Activated T-helper 17 cell treated with anti-CD3 and anti-CD28 coated beads, Interleukin-2, amount 50 U/mL, for 72 hours (primary cell): ENCODE results near the gene KRTAP19-2. TPM values are rescaled to one million over a fixed set of nuclear protein-coding genes. Genes with fewer than 3 reads are reported as not detected.

Experiments used
- ATAC-seq: fragments of 150-1000 bp; cut with Tn5 transposase; replicated peaks from 2 replicates; pipeline ENCODE4 v1.10.0; 2021; ENCODE audit warnings: mild to moderate bottlenecking, moderate library complexity
- H3K27ac Mint-ChIP-seq: one replicate; pipeline ENCODE4 v1.8.0; 2022; ENCODE audit warnings: mixed read lengths
- H3K27me3 Mint-ChIP-seq: one replicate; pipeline ENCODE4 v1.8.0; 2022; ENCODE audit warnings: mixed read lengths
- H3K36me3 Mint-ChIP-seq: one replicate; pipeline ENCODE4 v1.8.0; 2022; ENCODE audit warnings: low read depth, mild to moderate bottlenecking, mixed read lengths
- H3K4me1 Mint-ChIP-seq: one replicate; pipeline ENCODE4 v1.8.0; 2022; ENCODE audit warnings: mixed read lengths
- H3K4me3 Mint-ChIP-seq: one replicate; pipeline ENCODE4 v1.8.0; 2022; ENCODE audit warnings: mild to moderate bottlenecking, mixed read lengths
- H3K9me3 Mint-ChIP-seq: one replicate; pipeline ENCODE4 v1.8.0; 2022; ENCODE audit warnings: mixed read lengths
- total RNA-seq, 2 donors: library from RNA; stranded (reverse); gene quantifications; one replicate each; pipeline ENCODE4 v1.2.3, GENCODE V29; 2022

KRTAP19-2 gene
- total RNA-seq, 2 donors from 2014 or later: not detected

DNA sequence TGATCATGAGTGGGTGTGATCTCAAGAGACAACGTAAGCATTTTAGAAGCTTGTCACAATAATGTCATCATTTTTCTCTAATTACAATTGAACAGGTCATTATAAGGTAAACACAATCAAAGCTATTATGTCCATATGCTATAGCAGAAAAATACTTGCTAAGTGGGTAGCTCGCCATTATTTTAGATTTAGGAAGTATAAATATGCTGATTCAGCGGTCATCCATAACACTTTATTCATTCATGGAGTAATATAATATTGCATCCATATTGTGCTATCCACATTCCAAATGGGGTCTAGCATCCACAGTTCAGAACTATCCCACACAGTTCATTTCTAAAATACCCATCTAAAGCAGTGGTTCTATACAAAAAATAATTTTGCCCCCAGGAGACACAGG lies 38.7 kb downstream of the KRTAP19-2 start:
- Mint-ChIP-seq H3K27me3 (peaks cover 5% of the 10 kb centered on the region), H3K27ac (no peak overlapping the region), H3K36me3 (no peaks in the 10 kb centered on the region), H3K4me1 (no peaks in the 10 kb centered on the region), H3K9me3 (no peaks in the 10 kb centered on the region), H3K4me3 (no peak overlapping the region)
- no peak for ATAC-seq

DNA sequence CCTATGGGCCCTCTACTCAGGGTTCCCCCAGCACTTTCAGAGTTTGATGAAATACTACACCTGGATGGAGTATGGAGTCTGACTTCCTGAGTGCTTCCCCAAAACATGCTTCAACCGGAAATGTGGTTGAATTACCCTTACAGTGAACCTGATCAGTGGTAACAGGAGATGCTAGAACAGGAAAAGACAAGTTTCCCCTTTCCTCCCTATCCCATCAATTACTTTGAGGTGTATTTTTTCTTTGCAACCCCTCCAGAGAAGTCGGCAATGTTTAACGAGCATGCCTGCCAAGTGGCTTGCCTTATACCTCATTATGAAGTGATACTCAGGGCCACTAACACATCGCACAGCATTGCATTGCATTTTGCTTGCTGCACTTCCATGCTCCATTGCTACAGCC lies 40.2 kb downstream of the KRTAP19-2 start:
- no peak overlapping the region for H3K27ac Mint-ChIP-seq
- peaks cover 5% of the 10 kb centered on the region for H3K27me3 Mint-ChIP-seq
- H3K36me3 Mint-ChIP-seq: no peaks in the 10 kb centered on the region
- ATAC-seq: no peak
- no peaks in the 10 kb centered on the region for H3K4me1 Mint-ChIP-seq
- no peak overlapping the region for H3K4me3 Mint-ChIP-seq
- no peaks in the 10 kb centered on the region for H3K9me3 Mint-ChIP-seq

DNA sequence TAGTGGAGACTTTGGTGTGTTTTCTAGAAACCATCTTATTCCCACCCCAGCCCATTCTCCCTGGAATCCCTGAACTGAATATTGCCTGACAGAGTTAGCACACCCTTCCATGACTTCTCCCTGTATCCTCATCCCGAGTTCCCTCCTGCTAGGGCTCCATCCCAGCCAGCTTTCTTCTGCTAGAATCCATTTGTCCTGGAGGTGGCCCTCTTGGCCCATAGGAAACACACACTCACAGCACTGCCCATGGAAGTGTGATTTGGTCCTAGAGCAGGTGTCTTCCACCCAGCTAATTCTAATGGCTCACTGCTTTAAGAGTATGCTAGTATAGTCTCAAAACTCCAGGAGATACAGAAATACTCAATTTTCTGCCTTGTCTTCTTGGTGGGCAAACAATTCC lies 43.0 kb downstream of the KRTAP19-2 start:
- H3K9me3 Mint-ChIP-seq: peaks cover 5% of the 10 kb centered on the region
- H3K27ac Mint-ChIP-seq: no peak overlapping the region
- ATAC-seq: no peak
- H3K27me3 Mint-ChIP-seq: peaks cover 5% of the 10 kb centered on the region
- H3K36me3 Mint-ChIP-seq: no peaks in the 10 kb centered on the region
- no peak overlapping the region for H3K4me3 Mint-ChIP-seq
- no peaks in the 10 kb centered on the region for H3K4me1 Mint-ChIP-seq

DNA sequence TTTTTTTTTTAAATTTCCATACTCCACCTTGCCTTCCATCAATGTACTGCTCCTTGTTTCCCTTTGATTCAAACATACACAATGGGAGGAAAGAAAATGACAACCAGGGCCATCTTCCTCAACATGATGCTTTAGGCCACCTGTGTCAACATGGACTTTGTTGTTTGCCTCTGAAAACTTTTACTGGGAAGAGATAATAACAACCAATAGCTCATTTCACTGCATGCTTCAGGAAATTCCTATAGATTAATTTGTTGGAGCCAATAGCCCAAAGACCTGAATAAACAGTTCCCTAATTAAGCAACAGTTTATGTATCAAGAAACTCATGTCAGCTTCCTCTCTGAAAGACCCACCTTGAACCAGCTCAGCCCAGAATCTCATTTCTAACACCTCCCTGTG lies 44.0 kb downstream of the KRTAP19-2 start:
- no peaks in the 10 kb centered on the region for H3K4me1 Mint-ChIP-seq
- H3K9me3 Mint-ChIP-seq: peaks cover 5% of the 10 kb centered on the region
- no peak overlapping the region for H3K27ac Mint-ChIP-seq
- H3K27me3 Mint-ChIP-seq: peaks cover 5% of the 10 kb centered on the region
- H3K4me3 Mint-ChIP-seq: no peak overlapping the region
- no peaks in the 10 kb centered on the region for H3K36me3 Mint-ChIP-seq
- ATAC-seq: no peak

DNA sequence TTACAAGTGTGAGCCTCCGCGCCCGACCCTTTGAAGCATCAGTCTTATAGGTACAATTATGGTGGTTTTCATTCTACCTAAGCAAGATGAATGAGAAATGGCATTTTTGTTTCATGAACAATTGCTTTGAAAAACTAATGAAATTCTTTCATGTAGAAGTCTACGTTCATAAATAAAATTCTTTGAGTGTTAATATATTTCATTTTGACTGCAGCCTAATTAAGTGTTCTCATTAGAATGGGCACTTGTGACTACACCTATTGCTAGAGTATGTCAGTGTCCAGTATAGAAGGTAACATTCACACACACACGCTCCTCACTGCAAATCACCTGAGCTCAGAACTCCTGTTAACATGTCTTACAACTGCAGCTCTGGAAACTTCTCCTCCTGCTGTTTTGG lies 47.3 kb downstream of the KRTAP19-2 start, which contains the start of gene KRTAP15-1:
KRTAP15-1 (plus strand) TSS at position 301 of the 400 bp plus-strand sequence; CDS start at position 354, 53 bp downstream.
- H3K9me3 Mint-ChIP-seq: peaks cover 5% of the 10 kb centered on the region
- no peak within 1 kb of the TSS for H3K27ac Mint-ChIP-seq
- no peak within 1 kb of the TSS for H3K4me3 Mint-ChIP-seq
- ATAC-seq: no peak
- H3K4me1 Mint-ChIP-seq: no peaks in the 10 kb centered on the region
- H3K27me3 Mint-ChIP-seq: peaks cover 12% of the 10 kb centered on the region
- no peaks in the 10 kb centered on the region for H3K36me3 Mint-ChIP-seq

Other genes with a start within 250 kb of the KRTAP19-2 start
- not detected for gene KRTAP24-1, start 204.5 kb downstream of the KRTAP19-2 start, total RNA-seq
- not detected for gene KRTAP25-1, start 197.9 kb downstream of the KRTAP19-2 start, total RNA-seq
- not detected for gene KRTAP26-1, start 167.1 kb downstream of the KRTAP19-2 start, total RNA-seq
- not detected for gene KRTAP27-1, start 149.7 kb downstream of the KRTAP19-2 start, total RNA-seq
- not detected for gene KRTAP23-1, start 138.8 kb downstream of the KRTAP19-2 start, total RNA-seq
- not detected for gene KRTAP13-2, start 115.2 kb downstream of the KRTAP19-2 start, total RNA-seq
- not detected for gene KRTAP13-1, start 91.4 kb downstream of the KRTAP19-2 start, total RNA-seq
- not detected for gene KRTAP13-3, start 61.5 kb downstream of the KRTAP19-2 start, total RNA-seq
- gene KRTAP13-4, start 57.2 kb downstream of the KRTAP19-2 start, total RNA-seq: not detected
- not detected for gene KRTAP15-1, start 47.2 kb downstream of the KRTAP19-2 start, total RNA-seq
- not detected for gene KRTAP19-1, start 7.1 kb downstream of the KRTAP19-2 start, total RNA-seq
- gene KRTAP19-3, start 4.6 kb upstream of the KRTAP19-2 start, total RNA-seq: not detected
- gene KRTAP19-4, start 9.7 kb upstream of the KRTAP19-2 start, total RNA-seq: not detected
- not detected for gene KRTAP19-5, start 14.7 kb upstream of the KRTAP19-2 start, total RNA-seq
- gene KRTAP19-6, start 54.4 kb upstream of the KRTAP19-2 start, total RNA-seq: not detected
- gene KRTAP19-7, start 73.9 kb upstream of the KRTAP19-2 start, total RNA-seq: not detected
- not detected for gene KRTAP22-2, start 103.0 kb upstream of the KRTAP19-2 start, total RNA-seq
- not detected for gene KRTAP6-3, start 105.0 kb upstream of the KRTAP19-2 start, total RNA-seq
- not detected for gene KRTAP6-2, start 111.5 kb upstream of the KRTAP19-2 start, total RNA-seq
- gene KRTAP22-1, start 113.7 kb upstream of the KRTAP19-2 start, total RNA-seq: not detected
- not detected for gene KRTAP6-1, start 126.5 kb upstream of the KRTAP19-2 start, total RNA-seq
- not detected for gene KRTAP20-1, start 129.0 kb upstream of the KRTAP19-2 start, total RNA-seq
- gene KRTAP20-4, start 133.2 kb upstream of the KRTAP19-2 start, total RNA-seq: not detected
- not detected for gene KRTAP20-2, start 147.8 kb upstream of the KRTAP19-2 start, total RNA-seq
- gene KRTAP20-3, start 155.4 kb upstream of the KRTAP19-2 start, total RNA-seq: not detected
- gene KRTAP21-3, start 231.3 kb upstream of the KRTAP19-2 start, total RNA-seq: not detected